Kidney capillary endothelial cell (primary cell): Measurements from ENCODE around the gene YBEY.
"Not testable (repeated sequence)": the region's sequence is repeated elsewhere in the genome, so short reads cannot be mapped to it uniquely, and the experiment has no call there.

ENCODE experiments used
- DNase-seq: peaks from one replicate; pipeline ENCODE4 v3.0.0-alpha.2; 2018; ENCODE audit warnings: low spot score

Gene YBEY, protein sequence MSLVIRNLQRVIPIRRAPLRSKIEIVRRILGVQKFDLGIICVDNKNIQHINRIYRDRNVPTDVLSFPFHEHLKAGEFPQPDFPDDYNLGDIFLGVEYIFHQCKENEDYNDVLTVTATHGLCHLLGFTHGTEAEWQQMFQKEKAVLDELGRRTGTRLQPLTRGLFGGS

DNA sequence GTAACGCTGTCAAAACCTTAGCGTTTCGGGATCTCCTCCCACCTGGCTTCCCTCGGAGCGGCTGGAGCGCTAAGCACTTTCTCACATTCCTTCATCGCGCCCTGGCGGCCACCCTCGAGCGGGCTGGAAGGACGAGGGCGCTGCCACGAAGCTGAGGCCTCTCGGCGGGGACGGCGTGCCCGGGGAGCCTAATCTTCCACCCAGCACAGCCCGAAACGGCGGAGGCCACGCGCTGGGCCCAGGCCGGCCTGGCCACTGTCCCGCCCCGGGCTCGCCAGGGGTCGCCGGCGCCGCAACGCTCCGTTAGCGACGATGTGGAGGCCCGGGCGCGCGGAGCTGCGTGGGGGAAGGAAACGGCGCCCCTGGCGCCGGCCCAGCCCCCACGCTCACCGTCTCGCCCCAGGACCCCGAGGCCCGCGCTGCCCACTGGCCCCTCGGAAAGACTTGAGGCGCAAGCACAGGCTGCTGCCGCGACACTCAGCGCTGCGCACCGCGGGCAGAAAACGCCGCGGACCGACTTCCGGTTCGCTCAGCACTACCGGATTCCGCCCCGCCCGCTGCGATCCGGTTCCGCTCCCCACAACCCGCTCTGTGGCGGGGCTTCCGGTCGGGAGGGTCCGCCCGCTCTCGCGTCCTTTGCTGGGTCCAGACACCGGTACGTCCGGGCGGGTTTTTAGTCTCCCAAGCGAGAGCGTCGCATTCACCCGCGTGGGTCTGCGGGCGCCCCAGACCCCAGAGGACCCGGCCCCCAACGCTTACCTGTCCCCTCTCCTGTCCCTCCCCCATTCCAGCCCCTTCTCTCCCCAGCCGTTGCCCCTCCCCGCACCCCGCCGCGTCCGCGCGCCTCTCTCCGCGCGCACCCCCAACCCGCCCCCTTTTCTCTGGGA, at the start of gene YBEY:
YBEY (plus strand) TSS at position 582 of the 887 bp plus-strand sequence. CDS start 572 bp downstream, outside the sequence.
- DNase-seq = peak; percentile 76

DNA sequence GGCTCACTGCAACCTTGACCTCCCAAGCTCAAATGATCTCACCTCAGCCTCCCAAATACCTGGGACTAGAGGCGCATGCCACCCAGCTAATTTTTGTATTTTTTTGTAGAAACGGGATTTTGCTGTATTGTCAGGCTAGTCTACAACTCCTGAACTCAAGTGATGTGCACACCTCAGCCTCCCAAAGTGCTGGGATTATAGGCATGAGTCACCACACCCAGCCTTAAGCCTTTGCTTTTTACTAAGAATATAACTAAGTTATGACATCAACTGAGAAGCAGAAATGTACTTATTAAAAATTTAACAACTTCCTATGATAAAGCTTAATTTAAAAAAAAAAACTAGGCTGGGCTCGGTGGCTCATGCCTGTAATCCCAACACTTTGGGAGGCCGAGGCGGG, 48.7 kb upstream of the YBEY start:
- DNase-seq = no peak

GRCh38 chr21:46239817-46240325, 46.3 kb upstream of the YBEY start:
- DNase-seq = no peak

- not testable (repeated sequence) for DNase-seq
These were observed 44.6 kb upstream of the YBEY start for GRCh38 chr21:46241577-46241976.

DNA sequence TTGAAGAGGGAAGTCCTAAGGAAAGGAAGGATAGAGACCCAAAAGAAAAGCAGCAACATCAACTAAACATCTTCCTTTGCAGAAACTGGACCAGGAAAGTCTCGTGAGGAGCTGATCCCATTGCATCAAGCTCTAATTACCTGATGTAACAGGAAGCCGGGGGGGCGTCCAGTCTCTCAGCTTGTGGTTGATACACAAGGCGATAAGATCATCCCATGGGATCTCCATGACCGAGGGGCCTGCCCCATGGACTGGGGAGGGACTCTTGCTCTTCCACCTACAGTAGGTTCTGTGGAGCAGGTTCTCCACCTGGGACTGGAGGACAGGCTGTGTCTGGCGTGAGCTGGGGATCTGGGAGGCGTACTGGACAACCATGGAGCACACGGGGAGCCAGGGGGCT, 42.8 kb upstream of the YBEY start:
- DNase-seq = no peak

- no peak for DNase-seq
These were observed 42.2 kb upstream of the YBEY start for GRCh38 chr21:46243960-46244361.

DNA sequence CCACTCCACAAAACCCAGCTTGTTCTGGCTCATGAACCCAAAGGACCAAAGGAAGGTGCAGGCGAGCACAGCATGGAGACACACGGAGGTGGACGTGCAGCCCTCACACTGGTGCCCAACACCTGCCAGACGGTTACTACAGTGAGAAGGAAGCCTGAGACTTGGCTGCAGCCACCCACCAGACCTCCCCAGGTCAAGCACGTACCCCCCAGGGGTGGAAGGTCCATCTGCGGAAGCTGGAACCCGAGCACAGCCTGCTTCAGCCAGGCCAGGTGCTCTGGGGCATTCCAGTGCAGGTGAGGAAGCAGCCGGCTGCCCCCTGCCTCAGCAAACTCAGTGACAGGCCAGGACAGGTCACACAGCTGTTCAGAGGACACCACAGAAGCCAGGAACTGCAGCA, 41.5 kb upstream of the YBEY start:
- no peak for DNase-seq

- DNase-seq = no peak
These were observed 40.8 kb upstream of the YBEY start for GRCh38 chr21:46245213-46245915.

- no peak for DNase-seq
These were observed 39.8 kb upstream of the YBEY start for GRCh38 chr21:46246345-46246744.

- no peak for DNase-seq
These were observed 38.3 kb upstream of the YBEY start for GRCh38 chr21:46247699-46248421.

DNA sequence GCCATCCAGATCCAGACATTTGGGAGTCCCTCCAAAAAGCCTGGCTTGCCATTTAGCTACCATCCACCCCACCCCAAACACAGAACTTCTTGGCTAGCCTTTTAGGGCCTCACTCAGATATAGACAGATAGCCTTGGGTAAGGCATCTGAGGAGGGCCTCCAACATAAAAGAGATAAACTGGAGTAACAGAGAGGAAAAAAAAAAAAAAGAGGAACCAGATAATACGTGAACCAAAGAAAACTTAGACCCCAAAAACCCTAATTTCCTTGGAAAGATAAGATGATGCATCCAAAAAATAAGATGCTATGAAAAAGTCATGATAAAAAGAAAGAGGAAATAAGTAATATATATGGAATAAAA, 37.7 kb upstream of the YBEY start:
- no peak for DNase-seq

GRCh38 chr21:46248827-46249226, 37.3 kb upstream of the YBEY start:
- no peak for DNase-seq

- no peak for DNase-seq
These were observed 35.9 kb upstream of the YBEY start for GRCh38 chr21:46250146-46250725.

DNA sequence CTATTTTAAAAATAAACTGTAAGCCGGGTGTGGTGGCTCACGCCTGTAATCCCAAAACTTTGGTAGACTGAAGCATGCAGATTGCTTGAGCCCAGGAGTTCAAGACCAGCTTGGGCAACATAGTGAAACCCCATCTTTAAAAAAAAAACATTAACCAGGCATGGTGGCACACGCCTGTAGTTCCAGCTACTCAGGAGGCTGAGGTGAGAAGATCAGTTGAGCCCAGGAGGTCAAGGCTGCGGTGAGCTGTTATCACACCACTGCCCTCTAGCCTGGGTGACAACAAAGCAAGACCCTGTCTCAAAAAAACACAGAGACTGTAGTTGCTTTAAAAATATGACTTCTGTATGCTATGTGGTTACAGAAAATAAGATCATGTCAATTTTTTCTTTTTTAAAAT, 33.3 kb upstream of the YBEY start:
- DNase-seq = no peak

GRCh38 chr21:46253610-46254124, 32.5 kb upstream of the YBEY start:
- DNase-seq = no peak

DNA sequence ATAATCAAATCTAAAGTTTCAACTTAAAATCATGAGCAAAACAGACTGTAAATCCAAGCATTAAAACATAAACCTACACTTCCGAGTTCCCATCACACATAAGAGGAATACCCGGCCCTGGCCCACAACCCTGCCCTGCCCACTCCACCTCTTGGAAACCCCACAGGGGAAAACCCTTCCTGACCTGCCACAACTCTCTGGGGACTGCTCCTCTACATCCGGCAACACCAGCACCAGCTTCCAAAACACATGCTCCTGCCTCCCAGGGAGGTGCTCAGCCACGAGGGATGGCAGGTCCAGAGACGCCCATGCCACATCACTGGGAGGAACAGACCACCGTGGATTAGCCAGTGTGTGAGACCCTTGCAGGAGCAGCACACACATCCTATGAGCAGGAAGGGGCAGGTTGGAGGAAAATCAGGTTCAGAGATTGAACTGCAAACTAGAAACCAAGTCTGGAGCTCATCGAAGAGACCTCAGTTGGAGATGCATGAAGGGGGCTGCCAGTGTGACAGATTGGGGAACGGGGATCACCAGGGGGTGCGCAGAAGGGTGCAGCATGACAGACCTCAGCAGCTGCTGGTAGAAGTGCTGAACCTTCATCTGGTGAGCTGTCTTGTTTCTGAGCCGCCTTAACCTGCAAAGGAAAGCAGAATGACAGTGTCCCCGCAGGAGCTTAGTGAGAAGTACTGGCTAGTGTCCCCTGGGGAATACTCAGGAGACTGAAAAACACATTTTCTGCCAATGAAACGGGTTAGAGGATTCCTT, 31.8 kb upstream of the YBEY start:
- DNase-seq = no peak

DNA sequence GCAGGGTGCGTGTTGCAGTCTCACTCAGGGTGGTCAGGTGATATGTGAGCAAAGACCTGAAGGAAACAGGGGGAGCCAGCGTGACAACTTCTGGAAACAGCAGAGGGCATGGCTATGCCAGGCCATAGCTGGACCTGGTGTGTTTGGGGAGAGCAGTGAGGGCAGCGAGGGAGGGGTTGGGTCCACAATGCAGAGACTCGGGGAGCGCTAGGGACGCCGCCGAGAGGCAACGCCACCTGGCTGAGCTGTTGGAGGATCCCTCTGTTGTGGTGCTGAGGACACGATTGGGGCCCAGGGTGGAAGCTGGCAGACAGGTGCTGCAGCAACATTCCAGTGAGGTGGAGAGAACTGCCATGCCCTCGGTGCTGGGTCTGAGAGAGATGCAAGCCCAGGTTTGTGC, 31.0 kb upstream of the YBEY start:
- DNase-seq = no peak

DNA sequence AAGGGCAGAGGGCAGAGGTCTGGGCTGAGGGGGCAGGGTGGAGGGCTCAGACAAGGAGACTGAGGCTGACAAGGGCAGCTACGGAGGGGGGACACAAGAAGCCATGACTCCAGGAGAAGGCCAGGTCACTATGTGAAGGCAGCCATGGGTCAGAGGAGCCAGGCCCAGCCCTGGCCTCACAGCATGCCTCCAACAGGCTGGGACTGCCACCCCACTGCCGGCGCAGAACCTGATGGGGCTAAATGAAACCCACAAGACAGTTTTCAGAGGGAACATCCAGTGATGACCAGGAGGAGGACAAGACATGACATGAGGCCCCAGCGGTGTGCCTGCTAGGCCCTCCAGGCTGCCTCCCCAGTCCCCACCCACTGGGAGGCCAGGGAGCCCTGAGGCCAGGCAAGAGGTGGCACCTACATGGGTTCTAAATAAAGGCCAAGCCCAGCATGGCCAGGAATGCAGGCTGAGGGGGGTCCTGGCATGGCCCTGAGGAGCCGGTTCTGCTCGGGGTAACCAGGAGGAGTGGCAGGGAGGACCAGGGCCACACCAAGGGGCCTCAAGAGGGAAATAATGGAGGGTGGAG, 30.3 kb upstream of the YBEY start:
- DNase-seq = no peak

DNA sequence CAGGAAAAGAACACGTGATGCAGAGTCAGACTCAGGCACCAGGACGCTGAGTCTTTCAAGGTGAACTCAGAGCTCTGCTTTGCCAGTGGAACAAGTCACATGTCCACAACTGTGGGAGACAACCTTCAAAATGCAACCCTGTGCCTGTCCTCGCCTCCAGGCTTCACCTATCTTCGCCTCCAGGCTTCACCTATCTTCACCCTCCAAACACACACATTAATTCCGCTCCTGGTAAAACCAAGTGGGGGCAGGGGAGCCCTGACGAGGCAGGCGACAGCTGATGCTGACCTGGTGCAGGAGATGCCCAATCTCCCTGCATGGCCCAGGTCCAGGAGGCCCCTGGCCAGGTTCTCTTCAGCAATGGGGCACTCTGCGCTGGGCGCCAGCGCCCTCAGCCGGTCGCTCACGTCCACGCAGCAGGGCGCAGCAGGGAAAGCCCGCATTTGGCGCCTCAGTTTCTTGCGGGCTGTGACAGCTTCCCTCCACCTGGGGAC, 29.6 kb upstream of the YBEY start:
- no peak for DNase-seq

DNA sequence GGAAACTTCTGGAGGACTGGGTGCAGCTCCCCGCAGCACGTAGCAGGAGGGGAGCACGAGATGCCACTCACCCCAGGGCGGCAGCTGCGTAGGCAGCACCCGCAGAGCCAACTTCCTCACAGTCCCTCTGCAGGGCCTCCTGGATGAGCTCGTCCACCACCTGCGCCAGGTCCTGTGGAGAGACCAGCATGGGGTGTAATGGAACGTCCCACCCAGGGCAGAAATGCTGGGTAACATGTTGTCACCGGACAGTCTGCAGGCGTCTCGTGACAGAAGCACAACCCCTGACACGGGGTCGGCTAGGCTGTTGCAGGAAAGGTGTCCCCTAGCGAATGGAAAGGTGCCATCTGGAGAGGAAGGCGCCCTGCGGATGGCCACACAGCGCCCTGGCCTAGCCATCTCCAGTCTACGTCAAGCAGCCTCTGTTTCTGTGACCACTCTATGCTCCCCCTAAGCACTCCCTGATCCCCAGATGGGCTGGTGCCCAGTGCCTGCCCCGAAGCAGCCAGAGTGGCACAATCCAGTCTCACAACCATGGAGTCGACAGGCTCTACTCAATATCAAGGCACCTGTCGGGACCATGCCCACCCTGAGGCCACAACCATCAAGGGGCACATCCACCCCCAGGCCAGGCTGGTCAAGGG, 22.0 kb upstream of the YBEY start:
- no peak for DNase-seq
